ENCODE results near the gene DLX4. TPM values are rescaled to one million over a fixed set of nuclear protein-coding genes. Genes with fewer than 3 reads are reported as not detected.

DLX4 gene
- total and polyA plus RNA-seq, 12 donors: 0.03 to 0.26 TPM; not detected in 10

- no peak overlapping the region for H3K27ac ChIP-seq
- H3K27me3 ChIP-seq: peaks cover 0 to 28% (median 12%) of the 10 kb centered on the region in 7 donors
- no peak overlapping the region for H3K4me3 ChIP-seq
- intact Hi-C loops (cut with DNase I): no loop called here
- TF ChIP-seq CTCF (IDR thresholded peaks at IDR 0.05): no peak
- no peaks in the 10 kb centered on the region for H3K4me1 ChIP-seq
- DNase-seq (no peak), ATAC-seq (no peak)
- 81 to 91% methylated on average over 2 of the region's 2 CpGs for WGBS, 2 donors
- no peaks in the 10 kb centered on the region for H3K36me3 ChIP-seq
- H3K9me3 ChIP-seq: peaks cover 0 to 59% (median 10%) of the 10 kb centered on the region in 11 donors
These were observed 44.1 kb downstream of the DLX4 start for GRCh38 chr17:50013079-50013478.

- Histone ChIP-seq H3K4me3 (no peak overlapping the region), H3K27me3 (peaks cover 0 to 26% (median 12%) of the 10 kb centered on the region in 7 donors), H3K9me3 (peaks cover 0 to 45% (median 9%) of the 10 kb centered on the region in 11 donors), H3K36me3 (no peaks in the 10 kb centered on the region), H3K27ac (no peak overlapping the region), H3K4me1 (no peaks in the 10 kb centered on the region)
- intact Hi-C loops (cut with DNase I): no loop called here
- DNase-seq (no peak), ATAC-seq (no peak)
- 35 to 57% methylated on average over 1 of the region's 1 CpG for WGBS, 2 donors
- TF ChIP-seq CTCF (IDR thresholded peaks at IDR 0.05): no peak
These were observed 45.6 kb downstream of the DLX4 start for GRCh38 chr17:50014471-50015088.

- Histone ChIP-seq H3K9me3 (peaks cover 0 to 39% (median 7%) of the 10 kb centered on the region in 11 donors), H3K4me3 (no peak overlapping the region), H3K36me3 (no peaks in the 10 kb centered on the region), H3K27ac (no peak overlapping the region), H3K4me1 (no peaks in the 10 kb centered on the region), H3K27me3 (peaks cover 0 to 26% (median 12%) of the 10 kb centered on the region in 7 donors)
- intact Hi-C loops (cut with DNase I): no loop called here
- no peak for TF ChIP-seq CTCF (IDR thresholded peaks at IDR 0.05)
- WGBS, 2 donors: 90 to 98% methylated on average over 2 of the region's 2 CpGs
- ATAC-seq (no peak), DNase-seq (no peak)
These were observed 46.2 kb downstream of the DLX4 start for GRCh38 chr17:50015146-50015545.

GRCh38 chr17:50018909-50019308 is 49.9 kb downstream of the DLX4 start:
- peak in 1 of 8 donors; percentile 41 for ATAC-seq
- peak overlapping the region in 1 of 10 donors; percentile 2 for H3K27ac ChIP-seq
- H3K36me3 ChIP-seq: no peaks in the 10 kb centered on the region
- TF ChIP-seq CTCF (IDR thresholded peaks at IDR 0.05): no peak
- peaks cover 0 to 6% (median 0%) of the 10 kb centered on the region in 7 donors for H3K27me3 ChIP-seq
- peaks cover 0 to 17% (median 0%) of the 10 kb centered on the region in 9 donors for H3K4me1 ChIP-seq
- H3K9me3 ChIP-seq: peaks cover 0 to 13% (median 0%) of the 10 kb centered on the region in 11 donors
- intact Hi-C loops (cut with DNase I): no loop called here
- 91 to 94% methylated on average over 1 of the region's 1 CpG for WGBS, 2 donors
- no peak for DNase-seq
- H3K4me3 ChIP-seq: no peak overlapping the region
